ENCODE data around the gene PPP2R5D. TPM values are rescaled to one million over a fixed set of nuclear protein-coding genes. Genes with fewer than 3 reads are reported as not detected.

Gene PPP2R5D
- total RNA-seq, 4 donors from 2014 or later = 28.7 to 43.8 (median 36.4) TPM

- H3K4me1 ChIP-seq = no peaks in the 10 kb centered on the region
- H3K9me3 ChIP-seq = no peaks in the 10 kb centered on the region
- intact Hi-C loops (cut with DNase I; ENCODE audit: low total_unique reads) = no loop called here
- H3K27me3 ChIP-seq = no peaks in the 10 kb centered on the region
- H3K27ac ChIP-seq = no peak overlapping the region
- H3K4me3 ChIP-seq = no peak overlapping the region
- no peak for DNase-seq
- no peaks in the 10 kb centered on the region for H3K36me3 ChIP-seq
- TF ChIP-seq CTCF (IDR thresholded peaks at IDR 0.05) = no peak
- TF ChIP-seq POLR2A (IDR thresholded peaks at IDR 0.05) = no peak
Measured at GRCh38 chr6:43005844-43006243, 21.5 kb downstream of the PPP2R5D start.

GRCh38 chr6:43006251-43006650, 21.9 kb downstream of the PPP2R5D start:
- Histone ChIP-seq H3K9me3 (no peaks in the 10 kb centered on the region), H3K4me1 (no peaks in the 10 kb centered on the region), H3K27ac (no peak overlapping the region), H3K27me3 (no peaks in the 10 kb centered on the region), H3K36me3 (no peaks in the 10 kb centered on the region), H3K4me3 (no peak overlapping the region)
- TF ChIP-seq CTCF (IDR thresholded peaks at IDR 0.05) (no peak), POLR2A (IDR thresholded peaks at IDR 0.05) (no peak)
- DNase-seq = no peak
- intact Hi-C loops (cut with DNase I; ENCODE audit: low total_unique reads) = no loop called here

GRCh38 chr6:43007126-43007525, 22.8 kb downstream of the PPP2R5D start:
- no peaks in the 10 kb centered on the region for H3K4me1 ChIP-seq
- intact Hi-C loops (cut with DNase I; ENCODE audit: low total_unique reads) = no loop called here
- DNase-seq = no peak
- no peaks in the 10 kb centered on the region for H3K27me3 ChIP-seq
- TF ChIP-seq CTCF (IDR thresholded peaks at IDR 0.05) (no peak), POLR2A (IDR thresholded peaks at IDR 0.05) (no peak)
- no peaks in the 10 kb centered on the region for H3K9me3 ChIP-seq
- H3K36me3 ChIP-seq = no peaks in the 10 kb centered on the region
- no peak overlapping the region for H3K27ac ChIP-seq
- H3K4me3 ChIP-seq = no peak overlapping the region

- intact Hi-C loops (cut with DNase I; ENCODE audit: low total_unique reads) = no loop called here
- H3K4me3 ChIP-seq = no peak overlapping the region
- peak in 1 of 4 experiments; percentile 13 for TF ChIP-seq CTCF (IDR thresholded peaks at IDR 0.05)
- TF ChIP-seq POLR2A (IDR thresholded peaks at IDR 0.05) = no peak
- no peaks in the 10 kb centered on the region for H3K27me3 ChIP-seq
- H3K36me3 ChIP-seq = no peaks in the 10 kb centered on the region
- no peaks in the 10 kb centered on the region for H3K9me3 ChIP-seq
- H3K4me1 ChIP-seq = peaks cover 0 to 8% of the 10 kb centered on the region in 2 donors
- no peak overlapping the region for H3K27ac ChIP-seq
- DNase-seq = no peak
Measured at GRCh38 chr6:43009124-43009523, 24.8 kb downstream of the PPP2R5D start.

- Histone ChIP-seq H3K9me3 (no peaks in the 10 kb centered on the region), H3K36me3 (no peaks in the 10 kb centered on the region), H3K4me1 (peaks cover 0 to 8% of the 10 kb centered on the region in 2 donors), H3K27me3 (no peaks in the 10 kb centered on the region), H3K4me3 (no peak overlapping the region), H3K27ac (no peak overlapping the region)
- TF ChIP-seq CTCF (IDR thresholded peaks at IDR 0.05) (no peak), POLR2A (IDR thresholded peaks at IDR 0.05) (no peak)
- no peak for DNase-seq
- intact Hi-C loops (cut with DNase I; ENCODE audit: low total_unique reads) = no loop called here
Measured at GRCh38 chr6:43011207-43011606, 26.8 kb downstream of the PPP2R5D start.

Measured in uterus (tissue), 4 donors.